ENCODE results near the gene RAB37.

DNA sequence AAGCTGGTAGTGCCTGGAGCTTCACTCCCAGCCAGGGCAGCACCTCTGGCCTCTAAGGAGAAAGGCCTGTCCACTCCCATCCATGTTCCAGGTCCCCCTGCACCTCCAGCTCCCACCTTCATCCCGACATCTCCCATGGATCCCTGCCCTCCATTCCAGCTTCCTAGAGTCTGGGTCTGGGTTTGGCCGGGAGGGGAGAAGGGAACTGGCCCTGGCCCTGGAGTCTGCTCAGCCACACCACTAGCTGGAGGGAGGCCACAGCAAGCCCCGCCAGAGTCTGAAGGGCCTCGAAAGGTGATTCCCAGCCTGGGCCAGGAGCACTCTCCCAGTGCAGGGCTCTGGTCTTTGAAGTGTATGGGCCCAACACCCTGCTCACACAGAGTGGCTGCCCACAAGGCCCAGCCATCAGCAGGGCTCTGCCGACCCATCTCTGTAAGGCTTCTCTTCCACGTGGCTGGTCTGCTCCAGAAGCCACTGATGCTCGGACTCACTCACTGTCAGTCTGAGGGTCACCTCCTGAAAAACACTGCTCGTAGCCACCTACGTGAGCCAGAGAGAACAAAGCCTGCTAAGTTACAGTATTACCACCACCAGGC lies 34.4 kb downstream of the RAB37 start:
- TF ChIP-seq TARDBP (IDR thresholded peaks at IDR 0.05) (no peak), BHLHE40 (IDR thresholded peaks at IDR 0.05; ENCODE audit: borderline replicate concordance) (no peak), SUZ12 (IDR thresholded peaks at IDR 0.05) (no peak), CTBP1 (IDR thresholded peaks at IDR 0.05; ENCODE audit: borderline replicate concordance) (no peak), SP1 (IDR thresholded peaks at IDR 0.05) (no peak), ZNF384 (IDR thresholded peaks at IDR 0.05) (no peak), FOXM1 (IDR thresholded peaks at IDR 0.05; ENCODE audit: borderline replicate concordance) (no peak), ELF4 (IDR thresholded peaks at IDR 0.05) (no peak), L3MBTL2 (conservative IDR thresholded peaks at IDR 0.05) (no peak), ARNT (IDR thresholded peaks at IDR 0.05) (no peak), LEF1 (IDR thresholded peaks at IDR 0.05; ENCODE audit: borderline replicate concordance) (no peak), FOXA1 (IDR thresholded peaks at IDR 0.05) (no peak)
- TF ChIP-seq, protein P1, sequence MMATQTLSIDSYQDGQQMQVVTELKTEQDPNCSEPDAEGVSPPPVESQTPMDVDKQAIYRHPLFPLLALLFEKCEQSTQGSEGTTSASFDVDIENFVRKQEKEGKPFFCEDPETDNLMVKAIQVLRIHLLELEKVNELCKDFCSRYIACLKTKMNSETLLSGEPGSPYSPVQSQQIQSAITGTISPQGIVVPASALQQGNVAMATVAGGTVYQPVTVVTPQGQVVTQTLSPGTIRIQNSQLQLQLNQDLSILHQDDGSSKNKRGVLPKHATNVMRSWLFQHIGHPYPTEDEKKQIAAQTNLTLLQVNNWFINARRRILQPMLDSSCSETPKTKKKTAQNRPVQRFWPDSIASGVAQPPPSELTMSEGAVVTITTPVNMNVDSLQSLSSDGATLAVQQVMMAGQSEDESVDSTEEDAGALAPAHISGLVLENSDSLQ (IDR thresholded peaks at IDR 0.05), result no peak
